SH-SY5Y (cell line): ENCODE measurements around the gene UBR2.

Experiments used
- GATA2 ChIP-seq: IDR thresholded peaks from 2 replicates; pipeline ENCODE4 v1.6.1; 2011; ENCODE audit warnings: mild to moderate bottlenecking, low read depth, low read length
- GATA3 ChIP-seq: IDR thresholded peaks from 2 replicates; pipeline ENCODE4 v1.6.1; 2011; ENCODE audit warnings: low read depth, mild to moderate bottlenecking, low read length, moderate library complexity

- TF ChIP-seq GATA3 (no peak), GATA2 (no peak)
Measured at GRCh38 chr6:42726485-42727086, 162.8 kb downstream of the UBR2 start.
